Fibroblast of pulmonary artery (primary cell): Measurements from ENCODE around the gene HMGB1.

Experiments used
- DNase-seq: peaks from one replicate; pipeline ENCODE4 v3.0.0-alpha.2; 2010; ENCODE audit warnings: low read depth
- H3K4me3 ChIP-seq: replicated peaks from 2 replicates; pipeline ENCODE4 v1.5.1; 2011; ENCODE audit warnings: low read depth, mild to moderate bottlenecking, control low read depth, low read length, moderate library complexity
- TF ChIP-seq, protein P1 (sequence below): IDR thresholded peaks from 2 replicates; pipeline ENCODE4 v1.5.1; 2011; ENCODE audit warnings: mild to moderate bottlenecking, control low read depth, low read length, inconsistent platforms; ENCODE audit errors: missing control alignments

The HMGB1 gene

DNA sequence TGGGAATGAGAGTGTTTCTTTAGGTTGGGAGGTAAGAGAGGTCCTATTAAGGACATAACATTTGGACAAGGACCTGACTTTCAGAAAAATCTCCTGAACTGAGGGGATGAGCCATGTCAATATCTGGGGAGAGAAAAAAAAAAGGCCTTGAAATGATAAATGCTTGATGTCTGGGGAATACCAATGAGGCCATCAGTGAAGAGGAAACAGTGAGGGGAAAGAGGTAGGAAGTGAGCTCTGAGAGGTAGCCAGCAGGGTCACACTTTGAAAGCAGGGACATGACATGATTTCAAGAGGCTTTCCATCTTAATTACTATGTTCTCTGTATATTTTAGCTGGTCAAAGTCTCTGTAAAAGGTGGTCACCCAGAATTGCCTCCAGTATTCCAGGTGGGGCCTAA lies 53.4 kb downstream of the HMGB1 start:
- H3K4me3 ChIP-seq: no peak overlapping the region
- TF ChIP-seq, protein P1, sequence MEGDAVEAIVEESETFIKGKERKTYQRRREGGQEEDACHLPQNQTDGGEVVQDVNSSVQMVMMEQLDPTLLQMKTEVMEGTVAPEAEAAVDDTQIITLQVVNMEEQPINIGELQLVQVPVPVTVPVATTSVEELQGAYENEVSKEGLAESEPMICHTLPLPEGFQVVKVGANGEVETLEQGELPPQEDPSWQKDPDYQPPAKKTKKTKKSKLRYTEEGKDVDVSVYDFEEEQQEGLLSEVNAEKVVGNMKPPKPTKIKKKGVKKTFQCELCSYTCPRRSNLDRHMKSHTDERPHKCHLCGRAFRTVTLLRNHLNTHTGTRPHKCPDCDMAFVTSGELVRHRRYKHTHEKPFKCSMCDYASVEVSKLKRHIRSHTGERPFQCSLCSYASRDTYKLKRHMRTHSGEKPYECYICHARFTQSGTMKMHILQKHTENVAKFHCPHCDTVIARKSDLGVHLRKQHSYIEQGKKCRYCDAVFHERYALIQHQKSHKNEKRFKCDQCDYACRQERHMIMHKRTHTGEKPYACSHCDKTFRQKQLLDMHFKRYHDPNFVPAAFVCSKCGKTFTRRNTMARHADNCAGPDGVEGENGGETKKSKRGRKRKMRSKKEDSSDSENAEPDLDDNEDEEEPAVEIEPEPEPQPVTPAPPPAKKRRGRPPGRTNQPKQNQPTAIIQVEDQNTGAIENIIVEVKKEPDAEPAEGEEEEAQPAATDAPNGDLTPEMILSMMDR: no peak
- DNase-seq: no peak

DNA sequence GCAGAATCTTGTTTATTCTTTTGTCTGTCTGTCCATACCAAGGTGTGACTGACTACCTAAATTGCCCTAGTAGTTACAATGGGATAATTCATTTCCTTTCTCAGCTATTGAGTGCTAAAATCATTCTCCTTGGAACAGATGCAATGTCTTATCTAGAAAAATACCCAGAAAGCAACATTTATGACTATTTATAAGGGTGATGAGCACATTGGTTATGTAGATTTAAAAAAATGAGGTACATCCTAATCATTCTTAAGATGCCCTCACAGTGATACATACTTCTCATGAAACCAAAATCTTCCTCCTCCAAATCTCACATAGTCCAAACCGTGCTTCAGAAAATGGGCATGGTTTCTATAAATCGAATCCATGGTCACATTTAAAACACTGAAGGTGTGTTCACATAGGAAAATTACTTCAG lies 55.0 kb downstream of the HMGB1 start:
- DNase-seq: no peak
- TF ChIP-seq, protein P1: no peak
- H3K4me3 ChIP-seq: no peak overlapping the region

DNA sequence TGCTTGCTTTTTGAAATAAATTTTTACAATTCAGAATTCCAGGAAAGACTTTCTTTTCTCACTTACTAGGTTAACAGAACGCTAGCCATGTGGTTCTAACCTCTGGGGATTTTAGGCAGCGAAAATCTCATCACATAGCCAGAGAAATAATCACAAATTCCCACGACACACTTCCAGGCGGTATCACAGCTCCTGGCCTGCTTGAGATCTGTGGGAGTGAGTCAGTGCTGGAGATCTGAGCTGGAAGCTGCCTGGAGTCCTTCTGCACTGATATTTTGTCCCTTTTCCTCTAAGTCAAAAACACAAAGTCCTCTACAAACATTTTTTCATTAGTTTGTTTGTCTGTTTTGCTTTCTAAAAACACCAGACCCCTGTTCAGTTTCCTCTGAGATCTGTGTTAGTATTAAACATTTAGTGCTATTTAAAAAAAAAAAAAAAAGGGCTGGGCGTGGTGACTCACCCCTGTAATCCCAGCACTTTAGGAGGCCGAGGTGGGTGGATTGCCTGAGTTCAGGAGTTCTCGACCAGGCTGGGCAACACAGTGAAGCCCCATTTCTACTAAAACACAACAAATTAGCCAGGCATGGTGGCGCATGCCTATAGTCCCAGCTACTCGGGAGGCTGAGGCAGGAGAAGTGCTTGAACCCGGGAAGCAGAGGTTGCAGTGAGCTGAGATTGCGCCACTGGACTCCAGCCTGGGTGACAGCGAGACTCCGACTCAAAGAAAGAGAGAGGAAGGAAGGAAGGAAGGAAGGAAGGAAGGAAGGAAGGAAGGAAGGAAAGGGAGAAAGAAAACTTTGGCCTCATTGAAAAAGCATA lies 55.6 kb downstream of the HMGB1 start:
- TF ChIP-seq, protein P1: no peak
- DNase-seq: peak; percentile 75
- H3K4me3 ChIP-seq: no peak overlapping the region

DNA sequence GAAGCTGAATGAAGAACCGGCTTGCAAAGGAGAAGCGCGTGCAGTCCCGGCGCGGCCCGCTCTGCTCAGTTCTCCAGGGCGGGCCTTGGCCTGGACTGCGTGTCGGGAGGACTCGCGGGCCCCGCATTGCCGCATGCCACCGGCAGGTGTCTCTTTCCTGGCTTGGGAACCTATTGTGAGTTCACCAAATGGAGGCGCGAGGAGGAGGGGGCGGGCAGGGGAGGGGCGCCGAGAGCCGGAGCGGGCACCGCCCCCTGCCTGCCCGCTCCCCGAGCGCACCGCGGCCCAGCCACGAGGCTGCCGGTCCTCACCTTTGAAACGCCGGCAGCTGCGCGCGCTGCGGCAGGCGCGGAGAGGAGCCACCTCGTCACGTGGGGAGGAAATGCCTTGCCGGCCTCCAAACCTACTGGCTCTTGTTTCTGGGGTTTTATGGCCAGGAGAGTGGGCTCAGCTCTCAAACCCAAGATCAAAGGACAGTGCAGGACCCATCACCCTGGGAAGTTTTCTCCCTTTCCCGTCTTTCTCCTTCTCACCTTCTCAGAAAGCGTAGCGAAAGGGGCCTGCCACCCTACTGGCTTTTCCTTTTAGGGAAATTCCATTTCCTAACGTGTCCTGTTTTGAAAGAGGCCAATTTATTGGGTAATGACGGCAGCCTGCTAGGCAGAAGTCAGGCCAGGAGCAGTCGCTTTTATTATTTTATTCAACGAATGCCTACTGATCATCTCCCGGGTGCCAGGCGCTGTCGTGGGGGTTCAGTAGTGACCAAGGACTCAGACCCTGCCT lies 57.2 kb downstream of the HMGB1 start:
- TF ChIP-seq, protein P1: peak; percentile 49
- peak overlapping the region; percentile 18 for H3K4me3 ChIP-seq
- peak; percentile 91 for DNase-seq

DNA sequence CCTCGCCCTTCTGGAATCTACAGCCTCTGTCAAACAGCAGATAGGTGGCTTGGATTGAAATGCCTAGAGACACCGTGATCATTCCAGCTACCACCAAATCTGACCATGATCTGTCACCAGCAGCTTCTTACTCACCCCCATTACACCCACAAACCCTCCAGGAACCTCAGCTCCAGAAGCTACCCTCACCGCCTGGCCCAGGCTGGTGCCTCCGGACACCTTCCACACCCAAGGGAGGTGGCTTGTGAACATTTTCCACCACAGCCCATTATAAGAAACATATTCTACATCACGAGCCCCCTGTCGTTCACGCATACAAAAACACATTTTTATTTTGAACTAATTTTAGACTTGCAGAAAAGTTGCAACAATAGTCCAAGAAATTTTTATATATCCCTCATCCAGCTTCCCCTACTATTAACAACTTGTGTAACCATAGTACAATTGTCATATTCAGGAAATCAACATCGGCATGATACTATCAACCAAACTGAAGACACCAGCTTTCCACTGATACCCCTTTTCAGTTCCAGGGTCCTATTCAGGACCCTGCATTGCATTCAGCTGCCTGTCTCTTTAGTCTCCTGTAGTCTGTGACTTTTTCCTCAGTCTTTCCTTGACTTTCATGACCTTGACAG lies 58.8 kb downstream of the HMGB1 start:
- H3K4me3 ChIP-seq: no peak overlapping the region
- TF ChIP-seq, protein P1: no peak

More for the DNA sequence above, 58.8 kb downstream of the HMGB1 start:
- no peak for DNase-seq
